WI38 (cell line): ENCODE results near the gene BRF1.

Experiments
- H3K4me3 ChIP-seq: 2 replicates; pipeline ENCODE4 v1.5.1; 2011; ENCODE audit warnings: low read depth, mild to moderate bottlenecking, control low read depth, low read length
- TF ChIP-seq, protein P1 (sequence below): IDR thresholded peaks from 2 replicates; pipeline ENCODE4 v1.5.1; 2012; ENCODE audit warnings: low read depth, mild to moderate bottlenecking, control low read depth, low read length

Gene BRF1

DNA sequence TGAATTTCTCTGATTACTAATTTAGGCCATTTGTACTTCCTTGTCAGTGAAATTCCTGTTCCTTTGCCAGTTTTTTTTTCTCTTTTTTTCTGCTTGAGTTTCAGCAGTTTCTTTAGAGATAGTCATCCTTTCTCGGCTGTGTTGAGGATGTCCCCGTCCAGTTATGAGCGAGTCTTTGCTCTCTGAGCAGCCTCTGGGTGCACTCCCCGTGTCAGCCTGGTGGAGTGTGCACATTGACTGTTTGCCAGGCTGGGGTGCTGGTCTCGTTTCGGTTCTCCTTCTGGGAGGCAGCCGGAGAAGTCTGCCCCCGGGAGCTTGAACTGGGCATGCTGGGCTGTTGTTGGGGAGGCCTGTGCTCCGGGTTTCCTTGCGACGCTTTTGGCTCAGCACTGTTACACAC lies 16.7 kb upstream of the BRF1 start:
- TF ChIP-seq, protein P1, sequence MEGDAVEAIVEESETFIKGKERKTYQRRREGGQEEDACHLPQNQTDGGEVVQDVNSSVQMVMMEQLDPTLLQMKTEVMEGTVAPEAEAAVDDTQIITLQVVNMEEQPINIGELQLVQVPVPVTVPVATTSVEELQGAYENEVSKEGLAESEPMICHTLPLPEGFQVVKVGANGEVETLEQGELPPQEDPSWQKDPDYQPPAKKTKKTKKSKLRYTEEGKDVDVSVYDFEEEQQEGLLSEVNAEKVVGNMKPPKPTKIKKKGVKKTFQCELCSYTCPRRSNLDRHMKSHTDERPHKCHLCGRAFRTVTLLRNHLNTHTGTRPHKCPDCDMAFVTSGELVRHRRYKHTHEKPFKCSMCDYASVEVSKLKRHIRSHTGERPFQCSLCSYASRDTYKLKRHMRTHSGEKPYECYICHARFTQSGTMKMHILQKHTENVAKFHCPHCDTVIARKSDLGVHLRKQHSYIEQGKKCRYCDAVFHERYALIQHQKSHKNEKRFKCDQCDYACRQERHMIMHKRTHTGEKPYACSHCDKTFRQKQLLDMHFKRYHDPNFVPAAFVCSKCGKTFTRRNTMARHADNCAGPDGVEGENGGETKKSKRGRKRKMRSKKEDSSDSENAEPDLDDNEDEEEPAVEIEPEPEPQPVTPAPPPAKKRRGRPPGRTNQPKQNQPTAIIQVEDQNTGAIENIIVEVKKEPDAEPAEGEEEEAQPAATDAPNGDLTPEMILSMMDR: no peak
- H3K4me3 ChIP-seq: no peak overlapping the region

DNA sequence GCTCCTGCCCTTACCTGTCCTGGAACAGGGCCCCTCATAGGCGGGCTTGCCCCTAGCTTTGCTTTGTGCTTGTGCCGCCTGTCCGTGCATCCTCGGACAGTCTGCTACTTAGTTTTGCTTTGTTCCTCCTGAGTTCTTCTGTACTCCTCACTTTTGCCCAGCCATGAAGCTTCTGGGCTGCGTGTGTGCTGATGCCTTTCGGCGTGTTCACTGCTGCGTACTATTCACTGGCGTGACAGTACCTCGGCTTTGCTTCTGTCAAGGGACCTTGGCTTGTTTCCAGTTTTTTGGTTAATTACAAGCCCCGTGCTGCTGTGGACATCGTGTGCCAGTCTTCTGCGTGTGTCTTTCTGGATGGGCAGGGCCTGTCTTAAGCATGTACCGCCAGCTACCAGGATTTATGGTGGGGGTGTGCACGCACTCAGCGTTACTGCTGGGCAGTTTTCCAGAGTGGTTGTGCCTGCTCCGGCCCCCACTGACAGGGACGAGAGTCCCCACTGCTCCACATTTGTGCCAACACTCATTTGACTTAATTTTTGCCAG lies 16.2 kb upstream of the BRF1 start:
- H3K4me3 ChIP-seq: no peak overlapping the region
- TF ChIP-seq, protein P1: no peak

DNA sequence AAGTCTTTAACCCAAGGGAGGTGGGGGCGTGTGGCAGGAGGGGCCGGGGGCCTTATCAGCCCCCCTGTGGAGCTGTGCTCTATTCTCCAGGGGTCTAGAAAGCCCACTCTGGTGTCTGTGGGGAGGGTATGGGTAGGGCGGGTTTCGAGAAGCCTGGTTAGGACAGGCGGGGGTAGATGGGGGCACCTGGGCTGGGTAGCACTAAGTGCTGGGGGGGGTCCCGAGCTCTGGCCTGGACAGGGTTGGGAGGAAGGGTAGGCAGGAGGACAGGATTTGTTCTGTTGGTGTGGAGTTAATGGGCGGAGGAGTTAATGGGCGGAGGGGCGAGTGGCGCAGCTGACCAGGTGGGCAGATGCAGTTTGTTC lies 15.8 kb upstream of the BRF1 start:
- TF ChIP-seq, protein P1: no peak
- H3K4me3 ChIP-seq: no peak overlapping the region

DNA sequence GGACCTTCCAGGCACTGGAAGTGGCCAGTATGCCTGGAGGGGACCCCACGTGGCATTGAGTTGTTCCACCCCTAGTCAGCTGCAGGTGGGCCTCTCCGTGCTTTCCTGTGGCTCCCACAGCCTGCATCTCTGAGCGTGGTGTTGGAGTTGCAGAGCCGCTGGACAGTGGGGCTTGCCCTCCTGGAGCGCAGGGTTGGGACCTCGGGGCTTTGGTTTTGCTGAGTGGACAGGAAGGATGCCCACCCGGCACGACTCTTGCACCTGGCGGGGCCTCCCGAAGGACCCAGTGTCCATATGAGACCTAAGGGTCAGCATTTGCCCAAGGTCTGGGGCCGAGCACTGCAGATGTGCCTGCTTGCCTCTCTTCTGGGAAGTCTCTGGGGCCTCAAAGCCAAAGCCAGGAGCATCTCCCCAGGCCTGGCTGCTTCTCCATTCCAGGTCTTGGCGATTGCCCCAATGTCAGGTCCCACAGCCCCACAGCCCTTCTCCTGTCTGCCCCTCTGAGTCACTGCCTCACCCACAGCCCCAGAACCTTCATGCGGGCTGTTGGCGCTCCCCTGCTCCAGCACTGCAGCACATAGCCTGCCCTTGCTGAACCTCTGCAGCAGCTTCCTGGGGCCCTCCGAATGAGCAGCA lies 15.3 kb upstream of the BRF1 start:
- TF ChIP-seq, protein P1: no peak
- peak overlapping the region; percentile 68 for H3K4me3 ChIP-seq

DNA sequence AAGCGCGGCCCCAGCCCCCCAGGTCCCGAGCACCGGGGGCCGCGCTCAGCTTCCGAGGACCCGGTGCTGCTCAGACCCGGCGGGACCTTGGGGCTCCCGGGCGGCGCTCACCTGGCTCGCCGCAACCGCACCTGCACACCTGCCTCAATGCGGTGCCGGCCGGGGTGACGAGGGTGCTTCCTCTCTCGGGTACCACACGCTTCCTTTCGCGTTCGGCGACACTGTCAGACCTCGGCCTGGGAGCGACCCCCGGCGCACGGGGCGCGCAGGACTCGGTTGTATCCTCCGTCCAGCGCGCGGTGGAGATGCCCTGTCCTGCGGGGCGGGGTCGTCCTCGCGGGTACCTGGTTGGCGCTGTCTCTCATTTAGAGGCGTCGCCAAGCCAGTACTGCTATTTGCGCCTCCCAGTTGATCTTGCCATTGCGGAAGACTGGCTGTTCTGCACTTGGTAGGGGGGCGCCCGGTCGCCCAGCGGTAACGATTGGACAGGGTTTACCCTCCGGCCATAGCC lies 14.5 kb upstream of the BRF1 start:
- TF ChIP-seq, protein P1: no peak

DNA sequence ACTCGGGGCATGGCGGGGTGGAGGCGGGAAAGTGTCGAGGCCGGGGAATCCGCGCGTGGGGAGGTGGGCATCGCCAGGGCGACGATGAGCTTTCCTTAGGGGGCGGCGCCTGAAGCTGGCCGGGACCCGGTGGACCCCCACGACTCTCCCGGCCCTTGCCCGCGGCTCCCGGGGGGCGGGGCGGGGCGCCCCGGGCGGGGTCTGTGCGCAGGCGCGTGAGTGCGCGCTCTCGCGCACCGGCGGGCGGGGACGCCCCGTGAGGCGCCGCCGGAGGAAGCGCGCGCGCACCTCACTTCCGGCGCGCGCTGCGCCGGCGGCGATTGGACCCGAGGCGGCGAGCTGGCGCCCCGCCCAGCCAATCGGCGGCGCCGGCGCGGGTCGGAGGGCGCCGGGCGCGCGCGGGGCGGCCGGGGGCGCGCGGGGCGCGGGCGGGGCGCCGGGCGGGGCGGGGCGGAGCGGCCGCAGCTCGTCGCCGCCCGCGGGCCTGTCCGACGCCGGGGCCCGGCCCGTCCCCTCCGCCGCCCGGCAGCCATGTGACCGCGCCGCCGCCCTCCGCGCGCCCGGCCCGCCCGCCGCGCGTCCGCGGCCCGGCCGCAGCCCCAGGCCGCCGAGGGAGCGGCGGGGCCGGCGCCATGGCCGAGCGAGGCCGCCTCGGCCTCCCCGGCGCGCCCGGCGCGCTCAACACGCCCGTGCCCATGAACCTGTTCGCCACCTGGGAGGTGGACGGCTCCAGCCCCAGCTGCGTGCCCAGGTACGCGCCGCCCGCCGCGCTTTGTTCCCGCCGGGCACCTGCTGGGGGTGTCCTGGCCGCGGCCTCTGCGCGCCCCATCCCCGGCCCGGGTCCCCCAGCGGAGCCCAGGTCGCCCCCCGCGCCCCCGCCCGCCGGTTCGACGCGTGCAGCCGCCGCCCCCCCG lies 13.7 kb upstream of the BRF1 start, which contains the start of gene PACS2:
PACS2 (plus strand) TSS at position 462 of the 914 bp plus-strand sequence; CDS start at position 633, 171 bp downstream.
- TF ChIP-seq, protein P1: no peak
- peak within 1 kb of the TSS; percentile 68 for H3K4me3 ChIP-seq

More for the DNA sequence above, 14.5 kb upstream of the BRF1 start:
- peak overlapping the region; percentile 68 for H3K4me3 ChIP-seq
